ENCODE data around the gene SLTM. TPM values are rescaled to one million over a fixed set of nuclear protein-coding genes. Genes with fewer than 3 reads are reported as not detected.
A peak's percentile ranks its signal among the peaks of the same experiment; 100 is the strongest.
"Not testable (repeated sequence)": the region's sequence is repeated elsewhere in the genome, so short reads cannot be mapped to it uniquely, and the experiment has no call there.

SLTM gene
- total RNA-seq, 4 donors from 2014 or later, result 82.3 to 408 (median 130) TPM

DNA sequence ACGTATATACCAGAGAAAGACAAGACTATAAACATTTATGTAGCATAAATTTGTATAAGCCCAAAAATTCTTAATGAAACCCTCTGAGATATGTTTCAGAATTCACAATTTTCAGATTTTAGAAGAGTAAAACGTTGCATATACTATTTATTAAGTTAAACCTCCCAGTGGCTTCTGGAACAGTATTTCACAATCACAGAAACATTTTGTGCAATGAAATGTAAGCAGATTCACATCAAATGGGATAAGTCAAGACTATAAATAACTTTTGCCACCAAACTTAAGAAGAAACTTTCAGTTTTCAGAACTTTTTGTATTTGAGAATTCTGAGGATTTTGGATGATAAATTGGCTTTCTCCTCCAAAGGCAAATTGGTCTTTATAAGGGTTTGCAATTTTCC, 9.2 kb downstream of the SLTM start:
- peak overlapping the region in 1 of 4 donors; percentile 50 for H3K27ac ChIP-seq

GRCh38 chr15:58923696-58924300, 9.7 kb downstream of the SLTM start:
- Histone ChIP-seq H3K9me3 (no peaks in the 10 kb centered on the region), H3K27me3 (no peaks in the 10 kb centered on the region), H3K4me3 (no peak overlapping the region), H3K27ac (peak overlapping the region in 2 of 4 donors; percentile 36 to 50), H3K4me1 (peaks cover 0 to 12% (median 5%) of the 10 kb centered on the region in 4 donors), H3K36me3 (peaks cover 0 to 37% (median 0%) of the 10 kb centered on the region in 3 donors)
- no peak for TF ChIP-seq POLR2A (IDR thresholded peaks at IDR 0.05)
- TF ChIP-seq, protein P1, sequence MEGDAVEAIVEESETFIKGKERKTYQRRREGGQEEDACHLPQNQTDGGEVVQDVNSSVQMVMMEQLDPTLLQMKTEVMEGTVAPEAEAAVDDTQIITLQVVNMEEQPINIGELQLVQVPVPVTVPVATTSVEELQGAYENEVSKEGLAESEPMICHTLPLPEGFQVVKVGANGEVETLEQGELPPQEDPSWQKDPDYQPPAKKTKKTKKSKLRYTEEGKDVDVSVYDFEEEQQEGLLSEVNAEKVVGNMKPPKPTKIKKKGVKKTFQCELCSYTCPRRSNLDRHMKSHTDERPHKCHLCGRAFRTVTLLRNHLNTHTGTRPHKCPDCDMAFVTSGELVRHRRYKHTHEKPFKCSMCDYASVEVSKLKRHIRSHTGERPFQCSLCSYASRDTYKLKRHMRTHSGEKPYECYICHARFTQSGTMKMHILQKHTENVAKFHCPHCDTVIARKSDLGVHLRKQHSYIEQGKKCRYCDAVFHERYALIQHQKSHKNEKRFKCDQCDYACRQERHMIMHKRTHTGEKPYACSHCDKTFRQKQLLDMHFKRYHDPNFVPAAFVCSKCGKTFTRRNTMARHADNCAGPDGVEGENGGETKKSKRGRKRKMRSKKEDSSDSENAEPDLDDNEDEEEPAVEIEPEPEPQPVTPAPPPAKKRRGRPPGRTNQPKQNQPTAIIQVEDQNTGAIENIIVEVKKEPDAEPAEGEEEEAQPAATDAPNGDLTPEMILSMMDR (IDR thresholded peaks at IDR 0.05), result no peak
- no peak for DNase-seq

More for the DNA sequence above, 9.2 kb downstream of the SLTM start:
- Histone ChIP-seq H3K4me3 (no peak overlapping the region), H3K9me3 (no peaks in the 10 kb centered on the region), H3K4me1 (peaks cover 0 to 12% (median 5%) of the 10 kb centered on the region in 4 donors), H3K27me3 (no peaks in the 10 kb centered on the region), H3K36me3 (peaks cover 0 to 42% (median 0%) of the 10 kb centered on the region in 3 donors)
- TF ChIP-seq, protein P1 (IDR thresholded peaks at IDR 0.05), result no peak
- no peak for TF ChIP-seq POLR2A (IDR thresholded peaks at IDR 0.05)
- DNase-seq, result no peak

DNA sequence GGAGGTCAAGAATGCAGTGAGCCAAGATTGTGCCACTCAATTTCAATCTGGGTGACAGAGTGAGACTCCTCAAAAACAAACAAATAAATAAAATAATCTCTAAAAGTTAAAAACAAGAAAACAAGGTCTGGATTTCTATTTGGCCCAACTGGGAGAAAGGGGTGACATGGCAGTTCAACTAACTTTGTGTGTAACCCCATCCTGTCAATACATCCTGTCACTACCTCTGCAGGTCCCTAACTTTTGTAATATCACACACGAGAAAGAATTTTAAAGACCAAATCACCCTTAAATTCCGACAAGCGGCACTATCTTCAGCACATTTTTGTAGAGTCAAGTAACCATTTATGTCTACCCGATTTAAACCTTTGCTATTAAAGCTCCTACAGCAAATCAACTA, 10.2 kb downstream of the SLTM start:
- no peak for DNase-seq
- TF ChIP-seq, protein P1 (IDR thresholded peaks at IDR 0.05), result no peak
- TF ChIP-seq POLR2A (IDR thresholded peaks at IDR 0.05), result no peak
- H3K27ac ChIP-seq, result no peak overlapping the region
- peaks cover 0 to 32% (median 0%) of the 10 kb centered on the region in 3 donors for H3K36me3 ChIP-seq
- H3K9me3 ChIP-seq, result no peaks in the 10 kb centered on the region
- H3K4me3 ChIP-seq, result no peak overlapping the region
- peaks cover 0 to 12% (median 5%) of the 10 kb centered on the region in 4 donors for H3K4me1 ChIP-seq
- H3K27me3 ChIP-seq, result no peaks in the 10 kb centered on the region

- H3K9me3 ChIP-seq, result no peaks in the 10 kb centered on the region
- DNase-seq, result no peak
- H3K27ac ChIP-seq, result no peak overlapping the region
- no peak for TF ChIP-seq POLR2A (IDR thresholded peaks at IDR 0.05)
- TF ChIP-seq, protein P1 (IDR thresholded peaks at IDR 0.05), result no peak
- no peak overlapping the region for H3K4me3 ChIP-seq
- H3K36me3 ChIP-seq, result peaks cover 0 to 23% (median 0%) of the 10 kb centered on the region in 3 donors
- H3K4me1 ChIP-seq, result peaks cover 0 to 12% (median 5%) of the 10 kb centered on the region in 4 donors
- no peaks in the 10 kb centered on the region for H3K27me3 ChIP-seq
Observed at GRCh38 chr15:58921267-58921790, 12.2 kb downstream of the SLTM start.

GRCh38 chr15:58920447-58920846, 13.0 kb downstream of the SLTM start:
- not testable (repeated sequence) for H3K27me3 ChIP-seq, DNase-seq, H3K4me3 ChIP-seq, H3K27ac ChIP-seq, H3K9me3 ChIP-seq
- H3K36me3 ChIP-seq, result peaks cover 0 to 28% (median 0%) of the 10 kb centered on the region in 3 donors
- H3K4me1 ChIP-seq, result peaks cover 0 to 12% (median 5%) of the 10 kb centered on the region in 4 donors

DNA sequence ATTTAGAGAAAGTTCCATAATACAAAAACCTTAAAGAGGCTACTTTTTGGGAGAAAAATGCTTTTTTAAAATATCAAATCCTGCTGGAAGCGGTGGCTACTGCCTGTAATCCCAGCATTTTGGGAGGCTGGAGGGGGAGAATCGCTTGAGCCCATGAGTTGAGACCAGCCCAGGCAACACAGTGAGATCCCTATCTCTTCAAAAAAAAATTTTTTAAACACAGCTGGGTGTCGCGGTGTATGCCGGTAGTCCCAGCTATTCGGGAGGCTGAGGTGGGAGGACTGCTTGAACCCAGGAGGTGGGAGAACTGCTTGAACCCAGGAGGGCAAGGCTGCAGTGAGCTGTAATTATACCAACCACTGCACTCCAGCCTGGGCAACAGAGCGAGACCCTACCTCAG, 14.2 kb downstream of the SLTM start:
- H3K4me3 ChIP-seq, result no peak overlapping the region
- H3K36me3 ChIP-seq, result peaks cover 0 to 35% (median 0%) of the 10 kb centered on the region in 3 donors
- no peak overlapping the region for H3K27ac ChIP-seq
- TF ChIP-seq POLR2A (IDR thresholded peaks at IDR 0.05), result no peak
- TF ChIP-seq, protein P1 (IDR thresholded peaks at IDR 0.05), result no peak
- DNase-seq, result no peak
- H3K9me3 ChIP-seq, result no peaks in the 10 kb centered on the region
- H3K27me3 ChIP-seq, result no peaks in the 10 kb centered on the region
- H3K4me1 ChIP-seq, result peaks cover 0 to 5% (median 2%) of the 10 kb centered on the region in 4 donors
